Stimulated activated naive CD4-positive, alpha-beta T cell treated with Interleukin-2 at 50 U/mL for 16 hours (primary cell): ENCODE results near the gene TMEM273.

Source experiments
- DNase-seq: peaks from one replicate; lab custom pipeline; 2025; lab: John Stamatoyannopoulos, UW

TMEM273 gene, protein sequence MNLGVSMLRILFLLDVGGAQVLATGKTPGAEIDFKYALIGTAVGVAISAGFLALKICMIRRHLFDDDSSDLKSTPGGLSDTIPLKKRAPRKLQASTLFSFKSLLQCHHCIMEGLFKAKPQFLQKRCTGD

DNA sequence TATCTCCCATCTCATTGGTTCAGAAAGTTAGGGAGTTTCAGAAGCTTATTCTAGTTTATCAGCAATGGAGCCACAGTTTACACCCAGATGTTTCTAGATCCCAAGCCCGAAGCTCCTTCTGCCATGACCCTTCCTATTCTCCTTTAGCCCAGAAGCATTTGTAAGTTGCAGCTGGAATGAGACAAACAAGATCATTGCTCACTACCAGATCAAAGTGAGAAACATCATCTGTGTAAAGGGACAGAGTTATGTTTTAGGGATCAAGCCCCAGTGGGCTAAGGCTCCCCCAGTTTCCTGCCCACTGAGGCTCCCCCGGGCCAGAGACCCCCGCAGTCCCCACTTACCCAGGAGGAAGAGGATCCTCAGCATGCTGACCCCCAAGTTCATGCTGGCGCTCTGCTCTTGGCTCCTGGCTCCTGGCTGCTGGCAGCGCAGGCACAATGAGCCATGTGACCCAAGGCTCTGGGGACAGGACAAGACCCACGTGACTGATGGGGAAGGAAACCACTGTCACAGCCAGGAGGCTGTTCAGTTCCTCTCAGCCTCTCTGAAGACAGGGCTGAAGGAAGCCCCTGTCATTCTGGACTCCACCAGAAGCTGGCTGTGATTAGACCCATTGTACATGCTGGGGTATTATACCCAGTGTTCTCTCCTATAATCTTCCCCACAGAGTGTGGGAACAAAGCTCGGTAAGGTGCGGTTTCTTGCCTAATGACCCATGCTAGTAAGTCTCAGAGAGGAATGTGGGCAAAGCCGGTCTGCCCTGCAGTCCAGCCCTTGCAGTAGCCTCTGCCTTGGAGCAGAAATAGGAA, at the start of gene TMEM273:
TMEM273 (minus strand) TSS at position 442 of the 812 bp plus-strand sequence; CDS start at position 387, 55 bp downstream.
- peak; percentile 49 for DNase-seq

DNA sequence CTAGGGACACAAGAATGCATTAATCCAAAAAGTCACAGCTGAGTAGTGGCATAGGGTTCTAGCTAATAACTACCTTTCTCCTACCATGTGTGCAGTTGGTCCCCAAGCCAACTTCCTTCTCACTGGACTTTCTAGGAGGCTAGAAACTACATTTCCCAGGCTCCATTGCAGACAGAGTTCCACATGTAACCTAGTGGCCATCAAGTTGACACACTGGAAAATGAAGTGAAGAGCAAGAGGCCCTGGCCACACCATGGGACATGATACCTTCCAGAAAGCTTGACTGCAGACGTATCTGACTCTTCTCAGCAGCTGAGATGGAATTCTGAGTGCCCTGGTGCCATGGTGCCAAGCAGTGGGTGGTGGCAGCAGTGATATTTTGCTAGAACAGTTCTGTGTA, 49.8 kb upstream of the TMEM273 start:
- DNase-seq = no peak

DNA sequence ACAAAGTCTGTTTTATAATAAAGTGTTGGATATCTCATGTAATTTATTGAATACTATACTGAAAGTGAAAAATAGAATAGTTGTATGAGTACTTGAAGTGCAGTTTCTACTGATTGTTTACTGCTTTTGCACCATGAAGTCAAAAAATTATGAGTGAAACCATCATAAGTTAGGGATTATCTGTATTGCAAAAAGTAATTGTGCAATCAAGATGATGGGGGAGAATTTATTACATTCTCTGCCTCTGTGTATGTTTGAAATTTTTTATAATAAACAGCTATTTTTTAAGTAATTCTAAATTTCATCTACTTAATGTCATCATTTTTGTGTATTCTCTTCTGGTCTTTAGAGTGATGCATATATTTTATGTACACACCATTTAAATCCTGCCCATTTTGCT, 47.2 kb upstream of the TMEM273 start:
- DNase-seq = no peak

DNA sequence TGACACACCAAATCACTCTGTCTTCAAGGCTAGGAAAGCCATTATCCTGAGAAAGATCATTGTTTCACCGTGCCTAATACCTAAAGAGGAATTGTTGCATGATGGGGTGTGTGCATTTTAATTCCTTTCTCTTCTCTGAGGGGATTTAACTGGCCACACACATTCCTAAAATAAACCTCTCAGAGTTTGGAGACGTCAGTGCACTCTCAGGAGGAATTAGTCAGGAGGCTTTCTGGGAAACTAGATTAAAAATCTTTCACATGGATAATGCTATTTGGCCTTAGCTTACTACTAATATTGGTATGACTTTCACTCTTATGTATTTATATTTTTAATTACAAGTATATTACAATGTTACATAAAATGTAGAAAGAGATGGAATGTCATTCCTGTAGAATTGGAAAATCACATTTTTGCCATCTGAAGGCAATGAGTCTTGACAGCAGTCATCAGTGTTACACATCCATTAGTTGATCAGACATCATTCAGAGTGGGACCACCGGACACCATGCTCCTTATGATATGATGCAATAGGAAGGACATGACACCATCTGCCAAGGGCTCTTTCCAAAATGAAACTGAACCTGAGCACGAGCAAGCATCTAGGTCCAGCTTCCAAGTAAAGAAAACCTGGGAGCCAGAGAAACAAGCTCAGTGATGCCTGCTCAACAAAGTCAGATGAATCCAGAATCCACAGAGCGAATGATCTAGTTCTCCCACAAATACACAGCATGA, 43.1 kb upstream of the TMEM273 start:
- DNase-seq = no peak

DNA sequence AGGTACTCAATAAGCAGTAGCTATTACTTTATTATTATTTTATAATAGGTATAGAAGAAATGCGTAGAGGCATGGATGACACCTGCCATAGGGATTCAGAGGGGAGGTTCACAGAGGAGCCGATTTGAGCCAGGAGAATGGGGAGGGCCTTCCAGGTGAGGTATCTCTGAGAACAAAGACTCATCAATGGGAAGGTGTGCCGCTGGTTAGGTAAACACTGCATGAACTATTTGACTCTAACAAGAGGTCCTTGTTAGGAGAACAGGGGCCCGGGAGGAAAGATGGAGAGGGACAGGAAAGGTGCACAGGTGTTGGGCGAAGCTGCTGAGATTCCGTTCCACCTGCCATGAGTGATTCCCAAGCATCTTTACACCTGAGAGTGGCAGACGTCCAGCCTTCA, 41.8 kb upstream of the TMEM273 start:
- no peak for DNase-seq

DNA sequence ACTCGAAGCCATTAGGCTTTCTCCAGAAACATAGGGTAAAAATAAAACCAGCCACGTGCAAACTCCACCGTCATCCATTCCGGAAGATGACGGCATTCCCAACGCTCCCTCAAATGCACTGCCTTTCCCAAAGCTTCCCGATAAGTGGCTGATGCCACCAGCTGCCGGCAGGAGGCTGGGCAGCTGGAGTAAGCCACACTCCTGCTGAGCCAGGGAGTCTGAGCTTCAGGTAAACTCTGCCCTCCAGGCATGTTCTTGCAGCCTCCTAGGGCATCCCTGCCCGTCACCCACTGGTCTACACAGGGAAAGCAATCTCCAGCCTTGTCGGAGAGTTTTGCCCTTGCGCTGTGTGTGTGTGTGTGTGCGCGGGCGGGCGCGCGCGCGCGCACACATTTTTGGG, 40.5 kb upstream of the TMEM273 start:
- no peak for DNase-seq

DNA sequence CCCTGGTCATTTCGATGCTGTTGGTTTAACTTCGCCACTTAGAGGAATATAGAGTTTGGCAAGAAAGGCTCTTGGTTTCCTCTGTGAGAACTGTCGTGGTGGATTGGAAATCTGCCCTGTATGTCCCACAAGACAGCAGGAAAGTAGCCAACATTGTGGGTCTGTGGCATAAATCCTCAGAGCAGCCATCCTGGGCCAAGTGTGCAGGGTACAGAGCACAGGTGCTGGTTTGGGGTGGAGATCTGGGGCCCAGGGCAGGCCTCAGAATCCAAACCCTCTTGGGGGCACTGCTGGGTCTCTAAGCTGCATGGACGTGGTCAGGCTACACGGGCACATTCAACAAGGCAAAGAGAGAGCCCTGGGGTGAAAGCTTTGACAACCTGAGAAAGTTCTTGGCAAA, 39.2 kb upstream of the TMEM273 start:
- no peak for DNase-seq

DNA sequence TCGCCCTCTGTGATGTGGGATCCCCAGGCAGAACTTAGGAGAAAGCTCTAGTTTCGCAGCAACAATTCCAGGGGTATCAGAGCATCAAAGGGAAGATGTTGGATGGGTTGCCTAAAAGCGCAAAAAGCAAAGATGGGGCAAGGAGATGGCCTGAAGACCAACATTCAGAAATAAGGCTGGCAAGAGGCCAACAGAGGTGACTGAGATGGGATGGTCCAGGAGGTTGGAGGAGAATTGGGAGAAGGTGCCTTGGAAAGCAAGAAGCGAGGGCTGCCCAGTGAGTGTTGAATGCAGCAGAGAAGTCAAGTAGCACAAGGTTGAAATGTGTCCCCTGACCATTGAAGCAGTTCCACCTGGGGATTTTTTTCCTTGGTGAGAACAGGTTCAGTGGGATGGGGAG, 38.4 kb upstream of the TMEM273 start:
- DNase-seq = no peak

DNA sequence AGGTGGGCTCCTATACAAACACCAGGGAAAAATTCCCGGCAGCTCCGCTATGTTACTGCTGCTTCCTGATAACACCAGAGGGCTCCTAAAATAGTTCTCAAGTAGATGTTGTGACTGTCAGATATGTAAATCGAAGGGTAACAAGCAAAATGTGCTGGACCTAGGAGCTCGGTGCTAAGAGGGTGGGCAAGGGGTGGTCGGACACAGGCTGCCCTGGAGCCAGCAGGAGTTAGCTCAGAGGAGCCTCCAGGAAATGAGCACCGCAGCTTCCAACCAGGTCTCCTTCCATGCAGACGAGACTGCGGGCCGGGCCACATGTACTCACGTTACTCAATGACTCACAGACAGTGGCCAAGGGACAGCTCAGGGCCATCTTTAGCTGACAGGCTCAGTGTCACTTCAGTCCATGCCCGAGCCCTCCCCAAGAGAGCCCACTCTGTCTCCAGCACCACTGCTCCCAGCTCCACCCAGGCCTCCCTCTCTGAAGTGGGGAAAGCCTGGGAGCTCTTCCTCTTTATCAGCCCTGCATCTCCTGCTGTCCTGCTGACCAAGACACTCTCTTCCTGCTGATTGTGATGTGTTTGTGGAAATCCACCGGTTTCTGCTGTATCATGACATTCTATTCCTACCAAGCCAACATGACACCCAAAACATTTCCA, 37.2 kb upstream of the TMEM273 start:
- no peak for DNase-seq

DNA sequence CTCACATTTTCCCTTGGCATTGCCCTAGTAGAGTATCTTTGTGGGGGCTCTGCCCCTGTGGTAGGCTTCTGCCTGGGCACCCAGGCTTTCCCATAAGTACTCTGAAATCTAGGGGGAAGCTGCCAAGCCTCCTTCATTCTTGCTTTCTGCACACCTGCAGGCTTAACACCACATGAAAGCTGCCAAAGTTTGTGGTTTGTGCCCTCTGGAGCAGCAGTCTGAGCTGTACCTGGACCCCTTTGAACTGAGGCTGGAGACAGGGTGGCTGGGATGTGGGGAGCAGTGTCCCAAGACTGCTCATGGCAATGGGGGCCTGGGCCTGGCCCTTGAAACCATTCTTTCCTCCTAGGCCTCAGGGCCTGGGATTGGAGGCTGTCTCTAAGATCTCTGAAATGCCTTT, 35.0 kb upstream of the TMEM273 start:
- no peak for DNase-seq

DNA sequence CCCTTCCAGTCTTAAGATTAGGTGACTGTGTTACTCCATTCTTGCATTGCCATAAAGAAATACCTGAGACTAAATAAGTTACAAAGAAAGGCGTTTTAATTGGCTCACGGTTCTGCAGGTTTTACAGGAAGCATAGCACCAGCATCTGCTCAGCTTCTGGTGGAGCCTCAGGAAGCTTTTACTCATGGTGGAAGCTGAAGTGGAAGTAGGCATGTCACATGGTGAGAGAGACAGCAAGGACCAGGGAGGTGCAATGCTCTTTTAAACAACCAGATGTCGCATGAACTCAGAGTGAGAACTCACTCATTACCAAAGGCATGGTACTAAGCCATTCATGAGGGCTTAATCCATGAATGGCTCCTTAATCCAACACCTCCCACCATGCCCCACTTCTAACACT, 34.0 kb upstream of the TMEM273 start:
- no peak for DNase-seq

DNA sequence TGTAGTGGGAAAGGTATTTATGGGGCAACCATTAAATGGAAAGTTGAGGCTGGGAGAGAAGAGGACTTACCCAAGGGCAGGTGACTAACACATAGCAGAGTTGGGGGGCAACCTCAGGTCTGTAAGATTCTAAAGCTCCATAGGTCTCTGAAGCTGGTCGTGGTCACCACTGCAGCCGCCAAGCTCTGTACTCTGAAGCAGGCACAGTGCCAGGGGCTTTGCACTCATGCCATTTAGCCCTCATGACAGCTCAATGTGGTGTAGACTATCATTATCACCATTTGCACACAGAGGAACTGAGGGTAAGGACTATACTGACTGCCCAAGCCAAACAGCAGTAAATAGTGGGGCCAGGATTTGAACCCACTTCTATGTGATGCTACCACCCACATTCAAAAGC, 32.5 kb upstream of the TMEM273 start:
- no peak for DNase-seq

DNA sequence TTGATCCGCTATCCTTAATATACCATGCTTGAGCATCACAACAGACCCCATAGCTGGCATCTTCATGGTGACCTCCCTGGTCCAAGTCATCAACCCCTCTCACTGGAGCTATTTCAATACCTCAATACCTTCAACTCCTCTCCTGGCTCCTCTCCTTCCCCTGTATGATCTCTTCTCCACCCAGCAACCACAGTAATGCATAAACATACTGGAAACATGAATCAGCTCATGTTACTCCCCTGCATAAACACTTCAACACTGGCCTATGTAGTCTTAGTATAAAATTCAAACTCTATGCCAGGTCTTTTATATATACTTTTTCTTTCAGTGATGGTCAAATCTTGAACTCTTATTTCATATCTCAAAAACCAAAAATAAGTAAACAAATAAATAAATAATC, 31.8 kb upstream of the TMEM273 start:
- DNase-seq = no peak

DNA sequence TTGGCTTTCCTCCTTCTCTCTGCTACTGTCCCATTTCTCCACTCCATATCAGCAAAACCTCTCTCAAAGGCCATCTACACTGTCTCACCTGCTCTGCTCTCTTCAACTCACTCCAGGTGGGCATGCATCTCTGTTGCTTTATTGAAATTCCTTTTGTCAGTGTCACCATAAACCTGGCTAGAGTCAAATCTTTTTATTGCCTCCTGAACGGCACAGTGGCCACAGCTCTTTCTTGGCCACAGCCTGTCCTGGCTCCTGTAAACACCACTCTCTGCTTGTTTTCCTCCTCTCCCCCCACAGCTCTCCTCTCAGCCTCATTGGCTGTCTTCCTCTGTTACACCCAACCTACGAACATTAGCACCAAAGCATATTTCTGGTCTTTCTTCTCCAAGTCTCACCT, 31.1 kb upstream of the TMEM273 start:
- no peak for DNase-seq

DNA sequence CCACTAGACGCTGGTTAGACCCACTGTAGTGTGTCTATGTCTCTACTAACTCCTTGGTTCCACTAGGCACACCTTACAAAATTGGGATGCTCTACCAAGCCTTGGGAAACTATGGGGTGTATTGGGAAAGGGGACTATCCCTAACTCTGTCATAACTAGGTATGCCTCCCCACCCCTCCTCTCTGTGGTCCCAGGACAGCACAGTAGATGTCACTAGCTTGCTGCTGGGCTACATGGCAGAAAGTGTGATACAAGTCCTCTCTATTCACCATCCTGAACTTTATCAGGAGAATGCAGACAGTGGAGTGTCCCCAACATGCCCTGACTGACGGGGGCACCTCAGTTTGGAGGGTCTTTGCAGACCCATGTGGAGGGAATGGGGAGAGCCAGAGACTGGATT, 30.3 kb upstream of the TMEM273 start:
- DNase-seq = no peak

DNA sequence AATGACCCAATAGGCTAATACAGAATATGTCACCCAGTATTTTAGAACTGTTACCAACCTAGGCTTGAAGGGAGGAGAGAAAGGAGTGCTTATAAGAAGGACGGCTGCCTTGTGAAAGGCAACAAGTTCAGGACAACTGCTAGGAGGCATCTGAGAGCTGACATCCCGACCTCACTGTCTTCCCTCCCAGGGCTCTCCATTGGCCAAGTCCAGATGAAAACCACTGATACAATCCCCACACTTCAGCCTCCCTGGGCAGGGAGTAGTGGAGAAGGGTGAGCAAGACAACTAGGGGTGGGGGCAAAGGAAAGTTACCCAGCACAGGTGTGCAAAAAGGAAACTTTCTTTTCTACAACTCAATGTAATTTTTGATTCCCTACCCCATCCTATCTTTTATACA, 29.5 kb upstream of the TMEM273 start:
- DNase-seq = no peak

DNA sequence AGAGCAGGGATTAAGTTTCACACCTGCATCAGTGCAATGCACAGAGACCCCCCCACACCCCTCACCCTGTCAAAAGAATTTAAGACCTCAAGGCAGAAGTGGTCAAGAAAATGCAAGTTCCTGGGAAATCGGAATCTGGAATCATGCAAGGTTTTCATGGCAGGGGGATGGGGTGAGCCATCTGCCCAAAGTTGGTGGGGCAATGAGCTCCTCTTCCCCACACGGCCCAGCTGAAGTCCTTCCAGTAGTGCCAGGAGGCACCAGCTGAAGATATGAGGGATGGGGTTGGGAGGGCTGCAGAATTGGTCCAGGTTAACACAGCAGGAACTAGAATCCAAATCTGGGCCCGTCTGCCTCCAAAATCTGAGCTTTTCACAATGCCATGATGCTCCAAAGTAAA, 25.0 kb upstream of the TMEM273 start:
- no peak for DNase-seq

DNA sequence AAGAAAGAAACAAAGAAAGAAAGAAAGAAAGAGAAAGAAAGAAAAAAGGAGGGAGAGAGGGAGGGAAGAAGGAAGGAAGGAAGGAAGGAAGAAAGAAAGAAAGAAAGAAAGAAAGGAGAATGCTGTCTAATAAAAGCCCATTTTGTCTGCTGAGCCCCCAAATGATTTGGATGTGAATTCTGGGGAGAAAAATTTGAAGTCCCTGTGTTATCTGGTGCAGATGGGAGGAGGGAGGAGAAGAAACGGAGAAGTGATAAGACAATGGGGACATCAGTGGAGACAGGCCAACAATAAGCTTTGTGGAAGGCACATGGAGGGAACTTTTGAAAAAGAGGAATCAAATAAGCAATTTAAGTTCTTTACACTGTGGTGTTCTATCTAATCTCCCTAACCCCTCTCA, 24.6 kb upstream of the TMEM273 start:
- no peak for DNase-seq

DNA sequence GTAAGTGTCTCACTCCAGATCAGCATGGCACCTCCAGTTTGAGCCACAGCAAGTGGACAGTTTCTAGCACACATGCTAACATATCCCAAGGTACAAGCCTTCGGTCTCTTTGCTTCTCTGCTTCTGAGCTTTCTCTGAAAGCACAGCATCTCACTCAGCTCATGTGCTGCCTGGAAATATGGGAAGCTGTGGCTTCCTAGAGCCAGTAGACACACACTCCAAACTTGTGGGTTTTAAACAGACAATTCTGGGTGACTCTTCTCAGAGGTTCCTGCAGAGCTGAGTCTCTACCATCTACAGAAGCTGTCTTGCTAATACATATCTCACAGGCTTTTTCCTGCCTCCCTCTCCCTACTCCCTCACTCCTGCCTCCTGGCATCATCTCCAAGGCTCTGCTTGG, 23.9 kb upstream of the TMEM273 start:
- no peak for DNase-seq

DNA sequence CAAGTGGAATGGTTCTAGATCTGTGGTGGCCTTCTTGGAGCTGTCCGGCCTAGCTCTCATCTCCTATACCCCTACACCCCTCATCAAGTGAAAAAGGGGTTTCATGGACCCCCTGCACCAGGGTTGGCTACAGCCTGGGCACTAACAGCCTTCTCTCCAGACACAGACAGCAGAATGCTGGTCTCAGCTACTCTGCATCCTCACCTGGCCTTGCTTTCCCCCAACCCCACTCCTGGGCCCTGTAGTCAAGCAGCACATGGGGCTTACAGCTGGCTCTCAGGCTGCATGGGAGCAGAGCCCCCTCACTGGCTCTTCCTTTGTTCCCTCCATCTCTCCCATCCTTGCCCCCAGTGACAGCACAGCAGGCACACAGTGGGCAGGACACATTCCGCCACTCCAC, 20.8 kb upstream of the TMEM273 start:
- no peak for DNase-seq

DNA sequence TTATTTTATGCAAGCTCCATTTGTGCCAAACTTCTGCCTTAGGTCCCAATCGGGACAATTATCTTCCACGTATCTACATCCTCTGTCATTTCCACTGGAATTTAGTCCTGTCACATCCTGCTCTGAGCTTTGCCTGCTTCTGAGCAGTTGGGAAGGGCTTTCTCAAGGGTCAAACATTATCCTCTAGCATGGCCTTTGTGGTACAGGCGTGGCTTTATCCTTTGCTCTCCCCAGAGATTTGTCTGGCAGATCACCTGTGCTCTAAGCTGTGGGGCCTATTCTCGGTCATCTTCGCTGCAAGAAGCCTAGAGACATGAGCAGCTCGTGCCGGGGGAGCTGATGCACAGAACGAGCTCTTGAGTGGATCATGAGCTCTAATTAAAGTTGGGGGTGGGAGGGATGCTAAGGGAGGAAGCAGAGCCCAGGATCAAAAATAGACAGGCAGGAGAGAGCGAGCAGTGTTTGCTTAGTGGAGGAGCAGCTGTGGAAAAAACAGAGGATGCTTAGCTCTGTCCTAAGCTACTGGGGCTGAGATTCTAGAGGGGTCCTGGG, 19.8 kb upstream of the TMEM273 start:
- DNase-seq = no peak

DNA sequence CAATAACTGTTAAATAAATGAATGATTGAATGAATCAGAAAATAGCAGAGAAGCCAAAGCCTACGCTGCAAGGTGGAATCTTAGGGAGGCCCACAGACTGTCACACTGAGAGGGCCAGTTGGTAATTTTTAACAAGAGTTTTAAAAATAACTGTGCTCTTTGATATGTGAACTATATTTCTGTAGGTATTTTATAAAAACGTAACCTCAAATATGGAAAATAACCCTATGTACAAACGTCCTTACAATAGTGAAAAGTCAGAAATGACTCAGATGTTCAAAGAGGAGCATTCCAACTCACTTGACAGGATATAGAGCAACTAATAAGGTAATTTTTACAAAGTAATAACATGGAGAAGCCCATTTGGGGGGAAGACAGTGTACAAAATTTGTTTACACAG, 18.9 kb upstream of the TMEM273 start:
- no peak for DNase-seq

DNA sequence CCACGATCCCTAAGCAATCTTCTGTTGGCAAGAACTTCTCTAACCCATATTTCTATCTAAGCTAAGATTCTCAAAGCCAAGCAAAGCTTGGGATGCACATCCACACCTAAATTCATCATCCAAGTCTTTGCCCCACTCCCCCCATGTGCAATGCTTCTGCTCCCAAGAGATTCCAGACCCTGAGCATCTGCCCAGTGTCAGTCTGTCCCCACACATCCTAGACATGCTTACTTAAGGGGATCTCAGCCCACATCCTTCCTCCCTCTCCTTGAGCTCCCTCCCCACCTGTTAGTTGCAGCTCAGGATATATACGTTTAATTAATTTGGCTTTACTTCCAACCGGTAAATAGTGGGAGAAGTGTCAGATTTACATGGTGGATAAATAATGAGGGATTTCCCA, 17.0 kb upstream of the TMEM273 start:
- no peak for DNase-seq
